CD4-positive, alpha-beta T cell (primary cell): ENCODE measurements around the gene MOGAT3. TPM values are rescaled to one million over a fixed set of nuclear protein-coding genes. Genes with fewer than 3 reads are reported as not detected.

Experiments
- ATAC-seq: fragments of 200-7000 bp; cut with Tn5 transposase; one replicate; pipeline ENCODE4 v1.10.0; 2022; ENCODE audit warnings: mild to moderate bottlenecking; ENCODE audit not compliant: poor library complexity
- CTCF ChIA-PET: fragments of 350-600 bp; sonication (Branson Sonifier 250); formaldehyde crosslinking; loops from one replicate; lab custom pipeline; 2021; ENCODE audit warnings: antibody characterized with exemption, inconsistent platforms; lab: Charles Lee
- POLR2A ChIA-PET: fragments of 350-600 bp; sonication (Branson Sonifier 250); formaldehyde crosslinking; loops from one replicate; lab custom pipeline; 2021; ENCODE audit warnings: antibody characterized with exemption, inconsistent platforms; lab: Charles Lee
- DNase-seq, 14 experiments: peaks; one replicate each; pipeline ENCODE4 v3.0.0-alpha.2; 2013 to 2020; ENCODE audit warnings: mixed read lengths in 2 of 14
- H3K27ac ChIP-seq, 2 donors: one replicate each; pipeline versions ENCODE4 v1.5.1 to v1.7.0; 2013; ENCODE audit warnings: low read length in 2 of 2, low read depth in 1 of 2, mild to moderate bottlenecking in 1 of 2
- H3K27me3 ChIP-seq, 2 experiments: 1 replicate in 1 of 2; 2 replicates in 1 of 2; pipeline versions ENCODE4 v1.6.1 to v1.7.0; 2013; ENCODE audit warnings: low read length in 2 of 2, control low read depth in 1 of 2, mild to moderate bottlenecking in 1 of 2, moderate library complexity in 1 of 2; ENCODE audit not compliant: insufficient read depth in 2 of 2, control insufficient read depth in 1 of 2
- H3K36me3 ChIP-seq: one replicate; pipeline ENCODE4 v1.6.1; 2013; ENCODE audit warnings: low read length, control low read depth; ENCODE audit not compliant: insufficient read depth
- H3K4me1 ChIP-seq: one replicate; pipeline ENCODE4 v1.6.1; 2013; ENCODE audit warnings: low read length, control low read depth; ENCODE audit not compliant: insufficient read depth
- H3K4me3 ChIP-seq: one replicate; pipeline ENCODE4 v1.5.1; 2013; ENCODE audit warnings: mild to moderate bottlenecking, low read length, moderate library complexity
- H3K9me3 ChIP-seq, 2 experiments: 1 replicate in 1 of 2; 2 replicates in 1 of 2; pipeline versions ENCODE4 v1.6.1 to v1.7.0; 2013; ENCODE audit warnings: low read length in 2 of 2, mild to moderate bottlenecking in 2 of 2, control low read depth in 1 of 2, moderate library complexity in 1 of 2; ENCODE audit not compliant: control insufficient read depth in 1 of 2, insufficient read depth in 1 of 2
- H3K27ac Mint-ChIP-seq: one replicate; pipeline ENCODE4 v1.8.0; 2020; ENCODE audit warnings: mixed read lengths
- H3K27me3 Mint-ChIP-seq: one replicate; pipeline ENCODE4 v1.8.0; 2021; ENCODE audit warnings: mixed read lengths
- H3K36me3 Mint-ChIP-seq: one replicate; pipeline ENCODE4 v1.8.0; 2021; ENCODE audit warnings: low read depth, mixed read lengths
- H3K4me1 Mint-ChIP-seq: one replicate; pipeline ENCODE4 v1.8.0; 2021; ENCODE audit warnings: low read depth, mixed read lengths
- H3K4me3 Mint-ChIP-seq: one replicate; pipeline ENCODE4 v1.8.0; 2020; ENCODE audit warnings: mild to moderate bottlenecking, mixed read lengths
- H3K9me3 Mint-ChIP-seq: one replicate; pipeline ENCODE4 v1.8.0; 2020; ENCODE audit warnings: mixed read lengths
- intact Hi-C, 2 experiments: fragments of 100-400 bp; cut with DNase I in 1 of 2; cut with micrococcal nuclease in 1 of 2; formaldehyde crosslinking; loops; one replicate each; pipeline versions ENCODE4 v1.15.1 to v1.9.0; 2023 to 2025; cut with DNase I, micrococcal nuclease
- total RNA-seq, 174 experiments: library from RNA in 2 of 174; stranded (reverse) in 2 of 174; gene quantifications; one replicate each; pipeline ENCODE4 v1.2.3 and lab custom pipeline; 2021 to 2026
- TF ChIP-seq, protein P1 (sequence below): fragments of 200-600 bp; IDR thresholded peaks from one replicate; pipeline ENCODE4 v1.8.0; 2022; ENCODE audit warnings: antibody characterized with exemption, mild to moderate bottlenecking

MOGAT3 gene
- total RNA-seq, 2 experiments from 2014 or later, result 0.11 TPM; not detected in 1

GRCh38 chr7:101198476-101198875 lies 2.4 kb downstream of the MOGAT3 start:
- H3K27ac ChIP-seq, result no peak overlapping the region
- H3K4me1 ChIP-seq, result peaks cover 21% of the 10 kb centered on the region
- Mint-ChIP-seq H3K4me3 (no peak overlapping the region), H3K9me3 (no peaks in the 10 kb centered on the region), H3K36me3 (no peaks in the 10 kb centered on the region), H3K4me1 (peaks cover 6% of the 10 kb centered on the region), H3K27me3 (peaks cover 36% of the 10 kb centered on the region), H3K27ac (no peak overlapping the region)
- ATAC-seq, result no peak
- peaks cover 0 to 13% of the 10 kb centered on the region in 2 experiments for H3K9me3 ChIP-seq
- intact Hi-C loops, result no loop called here
- DNase-seq, result no peak
- POLR2A ChIA-PET, result no interaction called here
- H3K4me3 ChIP-seq, result no peak overlapping the region
- H3K27me3 ChIP-seq, result peaks cover 18 to 24% of the 10 kb centered on the region in 2 experiments
- no peaks in the 10 kb centered on the region for H3K36me3 ChIP-seq
- TF ChIP-seq, protein P1, sequence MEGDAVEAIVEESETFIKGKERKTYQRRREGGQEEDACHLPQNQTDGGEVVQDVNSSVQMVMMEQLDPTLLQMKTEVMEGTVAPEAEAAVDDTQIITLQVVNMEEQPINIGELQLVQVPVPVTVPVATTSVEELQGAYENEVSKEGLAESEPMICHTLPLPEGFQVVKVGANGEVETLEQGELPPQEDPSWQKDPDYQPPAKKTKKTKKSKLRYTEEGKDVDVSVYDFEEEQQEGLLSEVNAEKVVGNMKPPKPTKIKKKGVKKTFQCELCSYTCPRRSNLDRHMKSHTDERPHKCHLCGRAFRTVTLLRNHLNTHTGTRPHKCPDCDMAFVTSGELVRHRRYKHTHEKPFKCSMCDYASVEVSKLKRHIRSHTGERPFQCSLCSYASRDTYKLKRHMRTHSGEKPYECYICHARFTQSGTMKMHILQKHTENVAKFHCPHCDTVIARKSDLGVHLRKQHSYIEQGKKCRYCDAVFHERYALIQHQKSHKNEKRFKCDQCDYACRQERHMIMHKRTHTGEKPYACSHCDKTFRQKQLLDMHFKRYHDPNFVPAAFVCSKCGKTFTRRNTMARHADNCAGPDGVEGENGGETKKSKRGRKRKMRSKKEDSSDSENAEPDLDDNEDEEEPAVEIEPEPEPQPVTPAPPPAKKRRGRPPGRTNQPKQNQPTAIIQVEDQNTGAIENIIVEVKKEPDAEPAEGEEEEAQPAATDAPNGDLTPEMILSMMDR, result no peak
- CTCF ChIA-PET, result no interaction called here

GRCh38 chr7:101197991-101198390 lies 2.8 kb downstream of the MOGAT3 start:
- DNase-seq, result no peak
- Histone ChIP-seq H3K27me3 (peaks cover 18 to 24% of the 10 kb centered on the region in 2 experiments), H3K4me1 (peaks cover 17% of the 10 kb centered on the region), H3K4me3 (no peak overlapping the region), H3K27ac (no peak overlapping the region), H3K36me3 (no peaks in the 10 kb centered on the region), H3K9me3 (peaks cover 0 to 13% of the 10 kb centered on the region in 2 experiments)
- peaks cover 6% of the 10 kb centered on the region for H3K4me1 Mint-ChIP-seq
- no peaks in the 10 kb centered on the region for H3K9me3 Mint-ChIP-seq
- peaks cover 34% of the 10 kb centered on the region for H3K27me3 Mint-ChIP-seq
- no peak overlapping the region for H3K4me3 Mint-ChIP-seq
- TF ChIP-seq, protein P1, result no peak
- CTCF ChIA-PET, result no interaction called here
- no peak for ATAC-seq
- no peak overlapping the region for H3K27ac Mint-ChIP-seq
- intact Hi-C loops, result no loop called here
- POLR2A ChIA-PET, result no interaction called here
- H3K36me3 Mint-ChIP-seq, result no peaks in the 10 kb centered on the region

- intact Hi-C loops, result no loop called here
- ChIA-PET POLR2A (no interaction called here), CTCF (no interaction called here)
- Mint-ChIP-seq H3K36me3 (no peaks in the 10 kb centered on the region), H3K4me3 (no peak overlapping the region), H3K4me1 (peaks cover 3% of the 10 kb centered on the region), H3K9me3 (no peaks in the 10 kb centered on the region), H3K27ac (no peak overlapping the region), H3K27me3 (peaks cover 29% of the 10 kb centered on the region)
- ATAC-seq (no peak), DNase-seq (no peak)
- H3K27ac ChIP-seq, result no peak overlapping the region
- no peaks in the 10 kb centered on the region for H3K36me3 ChIP-seq
- H3K4me1 ChIP-seq, result peaks cover 10% of the 10 kb centered on the region
- H3K9me3 ChIP-seq, result no peaks in the 10 kb centered on the region
- no peak overlapping the region for H3K4me3 ChIP-seq
- peaks cover 7 to 10% of the 10 kb centered on the region in 2 experiments for H3K27me3 ChIP-seq
- TF ChIP-seq, protein P1, result no peak
These were observed 5.0 kb downstream of the MOGAT3 start for GRCh38 chr7:101195884-101196283.
